SK-N-MC (cell line): ENCODE measurements around the gene PLEKHO2.

ENCODE experiments used
- EZH2 ChIP-seq: fragments of 200-600 bp; sonication (generic); IDR thresholded peaks from one replicate; pipeline ENCODE4 v1.6.1; 2017; ENCODE audit warnings: antibody characterized with exemption
- FOXP2 ChIP-seq: optimal IDR thresholded peaks from 2 replicates; pipeline ENCODE3; 2011; ENCODE audit warnings: mild to moderate bottlenecking, moderate library complexity; ENCODE audit not compliant: insufficient read depth; ENCODE audit errors: extremely low read length, control extremely low read depth
- POLR2AphosphoS5 ChIP-seq: IDR thresholded peaks from 2 replicates; pipeline ENCODE4 v1.6.1; 2012; ENCODE audit warnings: mild to moderate bottlenecking, low read depth, low read length, borderline replicate concordance

GRCh38 chr15:64916365-64916764 lies 74.7 kb downstream of the PLEKHO2 start:
- no peak for TF ChIP-seq EZH2
- TF ChIP-seq POLR2AphosphoS5, result no peak
- no peak for TF ChIP-seq FOXP2
